HepG2 (cell line): ENCODE measurements around the gene ARHGDIA. TPM values are rescaled to one million over a fixed set of nuclear protein-coding genes. Genes with fewer than 3 reads are reported as not detected.

Source experiments
- ATAC-seq: fragments of 200-7000 bp; cut with Tn5 transposase; 3 replicates; pipeline ENCODE4 v1.9.1; 2020; ENCODE audit warnings: mild to moderate bottlenecking, moderate library complexity
- BruUV-seq: library from RNA; stranded (reverse); fragments of 400-500 nt; replicated peaks from 2 replicates; lab custom pipeline; 2021; lab: Mats Ljungman, UMichigan
- CTCF ChIA-PET: fragments of 300-600 bp; formaldehyde crosslinking; extraction: SDS; loops from one replicate; lab custom pipeline; 2021; ENCODE audit warnings: low total read pairs, inconsistent platforms, low intra/inter-chr PET ratio; lab: Yijun Ruan, JAX
- POLR2A ChIA-PET: fragments of 350-600 bp; sonication (Branson Sonifier 250); formaldehyde crosslinking; loops from one replicate; lab custom pipeline; 2020; ENCODE audit warnings: antibody characterized with exemption, inconsistent platforms; lab: Yijun Ruan, JAX
- DNase-seq: peaks from one replicate; pipeline ENCODE4 v3.0.0-alpha.2; 2015; ENCODE audit warnings: low spot score
- FAIRE-seq: peaks from 3 replicates; lab custom pipeline; 2011; peaks lifted over from hg19 to GRCh38; lab: Jason Lieb, UNC
- H2AFZ ChIP-seq: one replicate; pipeline ENCODE4 v1.6.1; 2011; ENCODE audit warnings: low read length, inconsistent platforms
- H3K27ac ChIP-seq: fragments of 300-600 bp; 3 replicates; pipeline ENCODE4 v1.8.0; 2011; ENCODE audit warnings: mixed run types, mild to moderate bottlenecking, mixed read lengths, low read length, inconsistent platforms; ENCODE audit not compliant: insufficient read depth; ENCODE audit errors: extremely low read length
- H3K27me3 ChIP-seq, 2 experiments: fragments of 200-600 bp in 1 of 2; 2 replicates in 1 of 2; 3 replicates in 1 of 2; pipeline versions ENCODE4 v1.6.0 to v1.8.0; 2011; ENCODE audit warnings: low read length in 2 of 2, mild to moderate bottlenecking in 2 of 2, moderate library complexity in 2 of 2, inconsistent platforms in 1 of 2; ENCODE audit not compliant: insufficient read depth in 2 of 2, control insufficient read depth in 1 of 2
- H3K36me3 ChIP-seq, 2 experiments: fragments of 200-600 bp in 1 of 2; replicated peaks in 1 of 2; 2 replicates in 1 of 2; 3 replicates in 1 of 2; pipeline versions ENCODE4 v1.5.1 to v1.8.0; 2011; ENCODE audit warnings: low read length in 2 of 2, inconsistent platforms in 1 of 2; ENCODE audit not compliant: insufficient read depth in 2 of 2, control insufficient read depth in 1 of 2
- H3K4me1 ChIP-seq: 2 replicates; pipeline ENCODE4 v1.5.1; 2012; ENCODE audit warnings: low read length, inconsistent platforms; ENCODE audit not compliant: insufficient read depth
- H3K4me2 ChIP-seq: 2 replicates; pipeline ENCODE4 v1.6.0; 2011; ENCODE audit warnings: low read depth, low read length, inconsistent platforms
- H3K4me3 ChIP-seq, 3 experiments: fragments of 200-600 bp in 1 of 3; sonication (generic), shearing (Covaris generic) in 1 of 3; replicated peaks in 1 of 3; 2 replicates each; pipeline ENCODE4 v1.5.1; 2011 to 2016; ENCODE audit warnings: low read length in 3 of 3, inconsistent platforms in 2 of 3, low read depth in 2 of 3, mild to moderate bottlenecking in 2 of 3, control low read depth in 1 of 3, mixed read lengths in 1 of 3; ENCODE audit not compliant: insufficient read depth in 1 of 3
- H3K79me2 ChIP-seq: one replicate; pipeline ENCODE4 v1.6.1; 2011; ENCODE audit warnings: low read length, inconsistent platforms; ENCODE audit not compliant: insufficient read depth
- H3K9ac ChIP-seq: 2 replicates; pipeline ENCODE4 v1.6.0; 2011; ENCODE audit warnings: mild to moderate bottlenecking, low read depth, low read length, inconsistent platforms; ENCODE audit not compliant: insufficient read depth
- H3K9me3 ChIP-seq: 2 replicates; pipeline ENCODE4 v1.5.1; 2012; ENCODE audit warnings: mild to moderate bottlenecking, low read length
- H4K20me1 ChIP-seq: 2 replicates; pipeline ENCODE4 v1.6.0; 2011; ENCODE audit warnings: inconsistent platforms, mild to moderate bottlenecking, low read length, moderate library complexity; ENCODE audit not compliant: insufficient read depth
- HDAC2 ChIP-seq: sonication (generic); formaldehyde crosslinking; IDR thresholded peaks from 2 replicates; pipeline ENCODE4 v1.4.0; 2020; ENCODE audit warnings: missing genetic modification reagents
- NONO ChIP-seq, 2 experiments: fragments of 450-650 bp in 1 of 2; sonication (generic) in 1 of 2; formaldehyde crosslinking in 1 of 2; IDR thresholded peaks in 1 of 2; conservative IDR thresholded peaks in 1 of 2; 2 replicates each; pipeline versions ENCODE4 v1.6.1 to v1.8.0; 2017 to 2022; ENCODE audit warnings: mild to moderate bottlenecking in 1 of 2, missing genetic modification reagents in 1 of 2, moderate library complexity in 1 of 2
- NRL ChIP-seq: sonication (generic); formaldehyde crosslinking; IDR thresholded peaks from 2 replicates; pipeline ENCODE4 v1.5.0; 2020; ENCODE audit warnings: missing genetic modification reagents, mild to moderate bottlenecking, moderate library complexity, borderline replicate concordance
- PCBP2 ChIP-seq: fragments of 200-400 bp; formaldehyde crosslinking; optimal IDR thresholded peaks from 2 replicates; pipeline ENCODE3; 2018; ENCODE audit warnings: low read length, low read depth; ENCODE audit not compliant: poor library complexity, severe bottlenecking
- PPARG ChIP-seq: conservative IDR thresholded peaks from 2 replicates; pipeline ENCODE4 v1.6.1; 2016; ENCODE audit warnings: missing biosample characterization, missing genetic modification reagents
- RBFOX2 ChIP-seq: fragments of 200-400 bp; formaldehyde crosslinking; IDR thresholded peaks from 2 replicates; pipeline ENCODE4 v1.6.1; 2017; ENCODE audit warnings: low read depth, mild to moderate bottlenecking, low read length
- TBP ChIP-seq: sonication (generic); formaldehyde crosslinking; IDR thresholded peaks from 2 replicates; pipeline ENCODE4 v1.5.0; 2020; ENCODE audit warnings: missing genetic modification reagents
- ZFAT ChIP-seq: sonication (generic); formaldehyde crosslinking; conservative IDR thresholded peaks from 2 replicates; pipeline ENCODE4 v1.8.1; 2023; ENCODE audit warnings: missing genetic modification reagents, inconsistent platforms
- ZNF329 ChIP-seq: sonication (generic); formaldehyde crosslinking; IDR thresholded peaks from 2 replicates; pipeline ENCODE4 v1.9.0; 2021; ENCODE audit warnings: low read depth, mild to moderate bottlenecking, missing genetic modification reagents
- WGBS: methylation state at CpG from one replicate; pipeline ENCODE4 v1.1.6; 2017; ENCODE audit warnings: low lambda C conversion rate; 5-methylcytosine and 5-hydroxymethylcytosine counted together
- in situ Hi-C: cut with HindIII; loops from 2 replicates; pipeline ENCODE4 v1.10.0; 2017; ENCODE audit warnings: low pct_unique_long_range_greater_than_20kb; ENCODE audit not compliant: extremely low pct_ligation_motif_present
- intact Hi-C: fragments of 100-400 bp; cut with micrococcal nuclease; formaldehyde crosslinking; loops from one replicate; pipeline ENCODE4 v1.10.0; 2022; ENCODE audit not compliant: unreplicated experiment
- polyA plus RNA-seq, 8 experiments: library from polyadenylated mRNA; depleted of rRNA in 3 of 8; stranded (reverse) in 7 of 8; unstranded in 1 of 8; fragments of >200 nt; fragmentation: Illumina TruSeq in 4 of 8; extraction: Trizol in 4 of 8; gene quantifications; 2 replicates each; pipeline versions ENCODE4 v1.2.1 to v1.2.3, GENCODE V29; 2011 to 2016; ENCODE audit warnings: low read depth in 4 of 8, missing spikeins in 1 of 8, mixed read lengths in 1 of 8; ENCODE audit not compliant: insufficient read depth in 1 of 8
- total RNA-seq, 5 experiments: library from RNA; depleted of rRNA; stranded (reverse); fragments of >200 nt; fragmentation: Illumina TruSeq; extraction: Trizol; gene quantifications; 2 replicates each; pipeline ENCODE4 v1.2.3, GENCODE V29; 2016; ENCODE audit warnings: low read depth in 1 of 5

Gene ARHGDIA
- total and polyA plus RNA-seq, 2 of the 13 experiments (the other 11 are each of a cell fraction or from before 2014, with no cell fraction given), result 40.0 to 64.0 TPM

DNA sequence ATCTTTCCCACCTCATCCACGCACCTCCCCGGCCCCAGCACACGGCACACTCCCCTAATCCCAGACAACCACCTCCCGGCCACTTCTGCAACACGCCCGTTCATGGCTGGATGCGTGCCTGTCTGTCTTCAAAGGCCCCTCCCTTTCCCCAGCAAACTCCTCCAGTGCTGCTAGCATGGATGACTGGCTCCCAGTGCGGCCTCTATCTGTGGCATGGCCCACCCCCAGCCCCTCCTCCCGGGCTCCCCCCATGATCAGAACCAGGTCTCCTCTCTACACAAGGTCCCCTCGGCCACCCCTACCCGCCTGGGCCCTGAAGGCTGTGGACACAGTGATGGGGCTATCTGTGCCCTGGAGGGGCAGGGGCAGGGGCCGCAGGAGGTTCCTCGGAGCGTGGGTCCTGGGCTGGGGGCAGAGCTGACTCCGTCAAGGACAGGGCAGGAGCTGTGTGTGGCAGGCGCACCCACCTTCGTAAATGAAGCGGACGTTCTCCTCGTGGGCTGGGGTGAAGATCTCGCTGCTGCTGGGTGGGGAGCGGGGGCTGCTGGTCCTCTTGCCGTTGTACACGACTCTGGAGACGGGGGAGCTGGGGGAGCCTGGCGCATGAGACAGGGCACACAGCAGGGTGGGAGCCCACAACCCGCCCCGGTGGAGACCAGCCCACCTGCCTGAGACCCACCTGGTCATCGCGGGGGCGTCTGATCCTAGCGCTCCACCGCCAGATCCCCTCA, 47.2 kb downstream of the ARHGDIA start:
- no TSS peak for BruUV-seq

GRCh38 chr17:81822996-81823819, 47.9 kb downstream of the ARHGDIA start:
- Histone ChIP-seq H2AFZ (no peak overlapping the region), H3K79me2 (no peaks in the 10 kb centered on the region), H3K36me3 (peaks cover 2 to 6% of the 10 kb centered on the region in 2 experiments; a peak in 2 of 5 replicates), H3K4me3 (no peak overlapping the region), H3K27me3 (no peaks in the 10 kb centered on the region; a peak in 2 of 5 replicates), H3K27ac (no peak overlapping the region), H3K9ac (no peak overlapping the region), H3K9me3 (no peaks in the 10 kb centered on the region), H3K4me1 (peaks cover 25% of the 10 kb centered on the region), H4K20me1 (no peaks in the 10 kb centered on the region; the same call in 1 of the 2 replicates), H3K4me2 (no peak overlapping the region)
- no peak for DNase-seq
- ATAC-seq, result no peak
- in situ Hi-C loops (no loop called here), intact Hi-C loops (loop anchor here (5.0 kb wide), 1 partner anchor 39 kb away; the partner anchor contains the start of gene P4HB)
- CTCF ChIA-PET, result interaction anchor here (1.4 kb wide), 1 partner anchor 22 kb away, joined by 3 read pairs; no protein-coding TSS in a partner anchor
- WGBS, result 95% methylated on average over 21 of the region's 30 CpGs
- TF ChIP-seq RBFOX2 (peak; percentile 49; the same call in 1 of the 2 replicates), NONO (IDR thresholded peaks at IDR 0.05) (no peak), NONO (CRISPR knock-in tag; conservative IDR thresholded peaks at IDR 0.05) (no peak)
- no TSS peak for BruUV-seq
- FAIRE-seq, result no peak
- POLR2A ChIA-PET, result interaction anchor here (1.3 to 2.1 kb wide), 6 partner anchors 10 to 214 kb away, joined by 5 to 52 read pairs (median 8); partner anchors contain the start of genes DCXR and MCRIP1

More for the DNA sequence above, 47.2 kb downstream of the ARHGDIA start:
- WGBS, result 93% methylated on average over 26 of the region's 33 CpGs
- no peak overlapping the region for H2AFZ ChIP-seq
- no peak for TF ChIP-seq PCBP2
- TF ChIP-seq NRL, result no peak
- no peak for TF ChIP-seq PPARG
- TF ChIP-seq ZFAT, result no peak
- no peak for TF ChIP-seq ZNF329 (CRISPR knock-in tag)
- TF ChIP-seq TBP (CRISPR knock-in tag), result no peak
- no peak for TF ChIP-seq HDAC2 (CRISPR knock-in tag)
- in situ Hi-C loops (no loop called here), intact Hi-C loops (loop anchor here (5.0 kb wide), 1 partner anchor 38 kb away; the partner anchor contains the start of gene P4HB)
- POLR2A ChIA-PET, result interaction anchor here (1.4 kb wide), 1 partner anchor 9 kb away, joined by 7 read pairs; the partner anchor contains the start of gene MCRIP1
- H3K9ac ChIP-seq, result no peak overlapping the region
- H3K4me3 ChIP-seq, result no peak overlapping the region
- H3K36me3 ChIP-seq, result peaks cover 2 to 6% of the 10 kb centered on the region in 2 experiments; a peak in 2 of 5 replicates
- DNase-seq (no peak), ATAC-seq (no peak), FAIRE-seq (no peak)
- H3K27ac ChIP-seq, result no peak overlapping the region
- H3K4me2 ChIP-seq, result no peak overlapping the region
- CTCF ChIA-PET, result no interaction called here
- no peaks in the 10 kb centered on the region; the same call in 1 of the 2 replicates for H4K20me1 ChIP-seq
- H3K4me1 ChIP-seq, result peaks cover 31% of the 10 kb centered on the region
- H3K27me3 ChIP-seq, result no peaks in the 10 kb centered on the region; a peak in 2 of 5 replicates
- H3K79me2 ChIP-seq, result peaks cover 3% of the 10 kb centered on the region
- no peaks in the 10 kb centered on the region for H3K9me3 ChIP-seq
